HEK293T (cell line): Measurements from ENCODE around the gene RELA.

Experiments
- CTCF ChIA-PET: fragments of 350-600 bp; formaldehyde crosslinking; extraction: SDS; loops from one replicate; lab custom pipeline; 2021; ENCODE audit warnings: antibody characterized with exemption, inconsistent platforms; lab: Yijun Ruan, JAX
- POLR2A ChIA-PET: fragments of 350-600 bp; formaldehyde crosslinking; extraction: SDS; loops from one replicate; lab custom pipeline; 2020; ENCODE audit warnings: antibody characterized with exemption, inconsistent platforms; lab: Yijun Ruan, JAX
- DNase-seq: peaks from one replicate; pipeline ENCODE4 v3.0.0; 2012; ENCODE audit warnings: mixed read lengths; ENCODE audit errors: extremely low spot score
- ARNT ChIP-seq: fragments of 450-650 bp; IDR thresholded peaks from 2 replicates; pipeline ENCODE4 v1.6.1; 2017; ENCODE audit warnings: mild to moderate bottlenecking
- BHLHE40 ChIP-seq: fragments of 450-650 bp; IDR thresholded peaks from 2 replicates; pipeline ENCODE4 v1.6.1; 2016; ENCODE audit warnings: mild to moderate bottlenecking, moderate library complexity, borderline replicate concordance
- CTBP1 ChIP-seq: fragments of 450-650 bp; IDR thresholded peaks from 2 replicates; pipeline ENCODE4 v1.6.1; 2016; ENCODE audit warnings: borderline replicate concordance
- ELF4 ChIP-seq: fragments of 450-650 bp; IDR thresholded peaks from 2 replicates; pipeline ENCODE4 v1.6.1; 2017; ENCODE audit warnings: antibody characterized with exemption
- FOXA1 ChIP-seq: fragments of 450-650 bp; IDR thresholded peaks from 2 replicates; pipeline ENCODE4 v1.6.1; 2016; ENCODE audit warnings: mild to moderate bottlenecking
- FOXK2 ChIP-seq: fragments of 450-650 bp; IDR thresholded peaks from 2 replicates; pipeline ENCODE4 v1.6.1; 2016; ENCODE audit warnings: mild to moderate bottlenecking
- FOXM1 ChIP-seq: fragments of 450-650 bp; IDR thresholded peaks from 2 replicates; pipeline ENCODE4 v1.6.1; 2017; ENCODE audit warnings: mild to moderate bottlenecking, borderline replicate concordance
- HDGF ChIP-seq: fragments of 450-650 bp; IDR thresholded peaks from 2 replicates; pipeline ENCODE4 v1.6.1; 2017; ENCODE audit warnings: antibody characterized with exemption, borderline replicate concordance
- L3MBTL2 ChIP-seq: fragments of 450-650 bp; conservative IDR thresholded peaks from 2 replicates; pipeline ENCODE4 v1.6.1; 2016; ENCODE audit warnings: mild to moderate bottlenecking
- LEF1 ChIP-seq: fragments of 450-650 bp; IDR thresholded peaks from 2 replicates; pipeline ENCODE4 v1.6.1; 2017; ENCODE audit warnings: mild to moderate bottlenecking, borderline replicate concordance
- NFRKB ChIP-seq: fragments of 450-650 bp; IDR thresholded peaks from 2 replicates; pipeline ENCODE4 v1.6.1; 2016; ENCODE audit warnings: mild to moderate bottlenecking, moderate library complexity
- SP1 ChIP-seq: fragments of 450-650 bp; IDR thresholded peaks from 2 replicates; pipeline ENCODE4 v1.6.1; 2017
- SUZ12 ChIP-seq: fragments of 450-650 bp; IDR thresholded peaks from 2 replicates; pipeline ENCODE4 v1.6.1; 2016; ENCODE audit warnings: mild to moderate bottlenecking
- TARDBP ChIP-seq: fragments of 450-650 bp; IDR thresholded peaks from 2 replicates; pipeline ENCODE4 v1.6.1; 2016
- ZNF384 ChIP-seq: fragments of 450-650 bp; IDR thresholded peaks from 2 replicates; pipeline ENCODE4 v1.6.1; 2016
- TF ChIP-seq, protein P1 (sequence below): fragments of 450-650 bp; IDR thresholded peaks from 2 replicates; pipeline ENCODE4 v1.6.1; 2016

The RELA gene

GRCh38 chr11:65607614-65608426, 54.9 kb downstream of the RELA start:
- TF ChIP-seq HDGF (no peak), SP1 (no peak), NFRKB (no peak), LEF1 (no peak), FOXM1 (no peak), ZNF384 (no peak)
- TF ChIP-seq, protein P1, sequence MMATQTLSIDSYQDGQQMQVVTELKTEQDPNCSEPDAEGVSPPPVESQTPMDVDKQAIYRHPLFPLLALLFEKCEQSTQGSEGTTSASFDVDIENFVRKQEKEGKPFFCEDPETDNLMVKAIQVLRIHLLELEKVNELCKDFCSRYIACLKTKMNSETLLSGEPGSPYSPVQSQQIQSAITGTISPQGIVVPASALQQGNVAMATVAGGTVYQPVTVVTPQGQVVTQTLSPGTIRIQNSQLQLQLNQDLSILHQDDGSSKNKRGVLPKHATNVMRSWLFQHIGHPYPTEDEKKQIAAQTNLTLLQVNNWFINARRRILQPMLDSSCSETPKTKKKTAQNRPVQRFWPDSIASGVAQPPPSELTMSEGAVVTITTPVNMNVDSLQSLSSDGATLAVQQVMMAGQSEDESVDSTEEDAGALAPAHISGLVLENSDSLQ = no peak
- POLR2A ChIA-PET = no interaction called here
- CTCF ChIA-PET = no interaction called here
- no peak for DNase-seq

DNA sequence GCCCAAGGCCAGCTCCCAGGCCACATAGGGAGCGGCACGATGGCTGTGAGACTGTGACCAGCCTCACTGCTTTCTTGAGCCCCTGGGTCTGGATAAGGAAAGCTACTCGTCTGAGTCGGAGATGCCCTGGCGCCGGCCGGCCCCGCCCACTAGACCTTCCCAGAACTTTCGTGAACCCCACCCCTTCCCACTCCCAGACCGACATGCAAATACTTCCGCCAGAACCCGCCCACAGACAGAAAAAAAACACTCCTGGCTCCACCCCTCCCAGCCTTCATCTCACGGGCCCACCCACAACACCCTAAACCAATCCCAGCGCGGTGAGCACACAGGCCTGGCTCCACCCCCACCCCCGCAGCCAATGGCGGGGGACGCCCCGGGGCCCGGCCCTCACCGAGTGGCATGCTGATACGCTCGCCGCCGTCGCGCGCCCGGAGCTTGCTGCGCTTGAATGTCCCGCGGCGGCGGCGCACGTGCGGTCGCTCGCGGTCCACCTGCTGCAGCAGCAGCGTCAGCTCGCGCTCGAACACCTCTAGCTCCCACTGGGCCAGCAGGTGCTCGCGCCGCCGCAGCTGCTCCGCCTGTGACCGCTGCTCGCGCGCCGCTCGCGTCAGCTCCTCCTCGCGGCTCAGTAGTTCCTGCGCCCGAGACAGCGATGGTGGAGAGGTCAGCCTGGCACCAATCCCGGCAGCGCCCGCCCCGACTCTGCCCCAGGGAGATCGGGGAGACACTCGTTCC, 55.7 kb downstream of the RELA start:
- ChIA-PET CTCF (no interaction called here), POLR2A (no interaction called here)
- TF ChIP-seq SUZ12 (no peak), SP1 (no peak), FOXM1 (no peak), FOXA1 (no peak), ARNT (no peak), LEF1 (no peak), CTBP1 (no peak), L3MBTL2 (no peak), HDGF (no peak)
- TF ChIP-seq, protein P1 = no peak
- DNase-seq = peak; percentile 37

- POLR2A ChIA-PET = interaction anchor here (1.1 to 3.5 kb wide), 2 partner anchors 9 to 11 kb away, joined by 3 to 16 read pairs; partner anchors contain the start of gene PCNX3
- CTCF ChIA-PET = interaction anchor here (1.7 kb wide), 1 partner anchor 11 kb away, joined by 7 read pairs; no protein-coding TSS in a partner anchor
- no peak for DNase-seq
- TF ChIP-seq FOXM1 (no peak), NFRKB (no peak), TARDBP (no peak), HDGF (no peak), CTBP1 (no peak), BHLHE40 (no peak), ARNT (no peak), ZNF384 (no peak), SUZ12 (no peak), FOXK2 (no peak), SP1 (no peak), ELF4 (no peak)
Observed at GRCh38 chr11:65604258-65604657, 58.5 kb downstream of the RELA start.
